GM23248 (cell line): ENCODE measurements around the gene KCND2.

ENCODE experiments used
- EZH2 ChIP-seq: fragments of 200-600 bp; sonication (generic); IDR thresholded peaks from 2 replicates; pipeline ENCODE4 v1.6.1; 2018; ENCODE audit warnings: antibody characterized with exemption, mild to moderate bottlenecking; ENCODE audit not compliant: insufficient read depth, poor library complexity, severe bottlenecking
- EZH2phosphoT487 ChIP-seq: fragments of 200-600 bp; sonication (generic); IDR thresholded peaks from 2 replicates; pipeline ENCODE4 v1.6.1; 2018; ENCODE audit warnings: antibody characterized with exemption, moderate library complexity, mild to moderate bottlenecking, low read depth; ENCODE audit not compliant: insufficient read depth

DNA sequence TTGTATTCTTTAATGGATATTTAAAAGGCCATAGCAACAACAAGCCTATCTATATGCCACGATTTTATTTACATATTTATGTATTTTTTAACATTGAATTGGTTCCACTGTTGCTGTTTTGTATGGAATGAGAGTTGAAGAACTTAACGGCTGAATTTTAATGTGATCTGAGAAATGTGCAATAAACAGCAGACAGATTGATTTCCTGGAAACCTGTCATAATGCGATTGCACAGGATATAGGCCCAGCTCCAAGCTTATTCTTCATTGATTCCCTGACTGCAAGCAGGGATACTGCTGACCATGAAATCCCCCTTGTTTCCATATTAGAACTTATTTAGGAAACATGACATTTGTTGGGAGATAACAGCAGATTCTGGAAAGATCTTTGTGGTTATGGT lies 195.6 kb downstream of the KCND2 start:
- no peak for TF ChIP-seq EZH2
- no peak for TF ChIP-seq EZH2phosphoT487
